Thyroid gland (tissue), 4 donors: ENCODE data around the gene COL4A1. TPM values are rescaled to one million over a fixed set of nuclear protein-coding genes. Genes with fewer than 3 reads are reported as not detected.

Experiments
- DNase-seq, 2 donors: peaks; one replicate each; pipeline ENCODE4 v3.0.0-alpha.2; 2019
- H3K27ac ChIP-seq, 3 donors: fragments of 200-600 bp; sonication (generic); 1 replicate in 2 of 3; 2 replicates in 1 of 3; pipeline ENCODE4 v1.5.1; 2016 to 2019; ENCODE audit warnings: mild to moderate bottlenecking in 1 of 3, moderate library complexity in 1 of 3
- H3K27me3 ChIP-seq: fragments of 200-600 bp; sonication (generic); one replicate; pipeline ENCODE4 v1.5.1; 2019
- H3K36me3 ChIP-seq, 2 donors: fragments of 200-600 bp; sonication (generic); one replicate each; pipeline ENCODE4 v1.5.1; 2016 to 2019
- H3K4me1 ChIP-seq, 2 donors: fragments of 200-600 bp; sonication (generic); one replicate each; pipeline ENCODE4 v1.5.1; 2017 to 2019
- H3K4me3 ChIP-seq, 3 donors: fragments of 200-600 bp; sonication (generic); replicated peaks in 1 of 3; 1 replicate in 2 of 3; 2 replicates in 1 of 3; pipeline ENCODE4 v1.5.1; 2016; ENCODE audit warnings: mild to moderate bottlenecking in 1 of 3
- H3K9me3 ChIP-seq: fragments of 200-600 bp; sonication (generic); one replicate; pipeline ENCODE4 v1.5.1; 2017
- POLR2A ChIP-seq, 2 donors: fragments of 450-650 bp; IDR thresholded peaks; one replicate each; pipeline ENCODE4 v1.6.1; 2017; ENCODE audit warnings: antibody characterized with exemption in 2 of 2, mild to moderate bottlenecking in 2 of 2, moderate library complexity in 1 of 2
- WGBS, 2 donors: methylation state at CpG; one replicate each; pipeline ENCODE4 v1.1.5; 2017; 5-methylcytosine and 5-hydroxymethylcytosine counted together
- intact Hi-C: fragments of 100-400 bp; cut with DNase I; formaldehyde crosslinking; loops from one replicate; pipeline ENCODE4 v1.15.1; 2023
- total RNA-seq, 4 donors: library from RNA; depleted of rRNA; stranded (reverse); fragments of >200 nt; gene quantifications; one replicate each; pipeline ENCODE4 v1.2.3, GENCODE V29; 2016
- TF ChIP-seq, protein P1 (sequence below), 6 experiments: fragments of 200-600 bp in 3 of 6; fragments of 450-650 bp in 3 of 6; sonication (generic) in 3 of 6; IDR thresholded peaks; one replicate each; pipeline ENCODE4 v1.5.1; 2016 to 2019; ENCODE audit warnings: antibody characterized with exemption in 6 of 6, mild to moderate bottlenecking in 2 of 6, inconsistent platforms in 1 of 6, moderate library complexity in 1 of 6

Gene COL4A1
- total RNA-seq, 4 donors from 2014 or later, result 71.3 to 161 (median 112) TPM

DNA sequence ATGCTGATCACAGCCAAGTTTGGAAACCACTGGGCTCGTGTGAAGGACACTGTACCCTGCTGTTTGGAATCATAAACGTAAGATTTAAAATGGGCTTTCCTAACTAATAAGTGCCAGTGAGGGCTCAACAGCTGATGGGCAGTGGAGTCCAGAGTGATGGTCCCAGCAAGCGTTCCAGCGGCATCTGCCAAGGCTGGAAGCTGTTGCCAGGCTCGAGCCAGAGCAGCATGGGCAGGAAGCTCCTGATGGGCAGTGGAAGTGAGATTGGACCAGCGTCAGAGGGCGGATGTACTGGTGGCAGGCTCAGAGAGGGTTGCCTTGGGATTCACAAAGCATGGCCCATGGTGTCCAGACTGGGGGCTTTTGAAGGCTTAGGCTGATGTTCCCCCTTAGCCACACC lies 30.3 kb upstream of the COL4A1 start:
- H3K27me3 ChIP-seq, result no peaks in the 10 kb centered on the region
- peak in 1 of 2 donors; percentile 2 for DNase-seq
- no peaks in the 10 kb centered on the region for H3K36me3 ChIP-seq
- H3K27ac ChIP-seq, result peak overlapping the region in 2 of 3 donors; percentile 90 to 92
- TF ChIP-seq, protein P1, sequence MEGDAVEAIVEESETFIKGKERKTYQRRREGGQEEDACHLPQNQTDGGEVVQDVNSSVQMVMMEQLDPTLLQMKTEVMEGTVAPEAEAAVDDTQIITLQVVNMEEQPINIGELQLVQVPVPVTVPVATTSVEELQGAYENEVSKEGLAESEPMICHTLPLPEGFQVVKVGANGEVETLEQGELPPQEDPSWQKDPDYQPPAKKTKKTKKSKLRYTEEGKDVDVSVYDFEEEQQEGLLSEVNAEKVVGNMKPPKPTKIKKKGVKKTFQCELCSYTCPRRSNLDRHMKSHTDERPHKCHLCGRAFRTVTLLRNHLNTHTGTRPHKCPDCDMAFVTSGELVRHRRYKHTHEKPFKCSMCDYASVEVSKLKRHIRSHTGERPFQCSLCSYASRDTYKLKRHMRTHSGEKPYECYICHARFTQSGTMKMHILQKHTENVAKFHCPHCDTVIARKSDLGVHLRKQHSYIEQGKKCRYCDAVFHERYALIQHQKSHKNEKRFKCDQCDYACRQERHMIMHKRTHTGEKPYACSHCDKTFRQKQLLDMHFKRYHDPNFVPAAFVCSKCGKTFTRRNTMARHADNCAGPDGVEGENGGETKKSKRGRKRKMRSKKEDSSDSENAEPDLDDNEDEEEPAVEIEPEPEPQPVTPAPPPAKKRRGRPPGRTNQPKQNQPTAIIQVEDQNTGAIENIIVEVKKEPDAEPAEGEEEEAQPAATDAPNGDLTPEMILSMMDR (IDR thresholded peaks at IDR 0.05), result no peak
- TF ChIP-seq POLR2A (IDR thresholded peaks at IDR 0.05), result no peak
- peaks cover 36 to 66% of the 10 kb centered on the region in 2 donors for H3K4me1 ChIP-seq
- no peak overlapping the region for H3K4me3 ChIP-seq
- H3K9me3 ChIP-seq, result no peaks in the 10 kb centered on the region
- WGBS, 2 donors, result 81 to 83% methylated on average over 7 of the region's 7 CpGs
- intact Hi-C loops, result no loop called here

DNA sequence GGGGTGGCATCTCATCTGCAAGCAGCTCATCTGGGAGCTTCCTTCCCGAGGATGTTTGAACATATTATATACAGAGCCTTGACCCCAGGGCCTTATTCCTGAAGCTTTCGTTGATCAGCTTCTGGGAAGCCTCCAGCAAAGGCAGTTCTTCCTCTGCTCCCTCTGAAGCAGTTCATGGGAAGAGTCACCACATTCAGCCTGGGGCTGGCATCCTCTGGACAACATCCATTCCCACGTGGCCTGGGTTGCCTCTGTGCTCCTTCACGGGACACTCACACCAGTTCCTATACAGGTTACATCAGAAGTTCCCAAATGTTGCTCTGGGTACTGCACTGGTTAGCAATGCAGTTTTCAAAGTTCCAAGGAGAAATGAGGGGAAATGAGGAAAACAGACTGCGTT lies 29.7 kb upstream of the COL4A1 start:
- Histone ChIP-seq H3K27me3 (no peaks in the 10 kb centered on the region), H3K36me3 (no peaks in the 10 kb centered on the region), H3K27ac (peak overlapping the region in 2 of 3 donors; percentile 90 to 92), H3K4me1 (peaks cover 39 to 66% of the 10 kb centered on the region in 2 donors), H3K4me3 (no peak overlapping the region), H3K9me3 (no peaks in the 10 kb centered on the region)
- TF ChIP-seq POLR2A (IDR thresholded peaks at IDR 0.05), result no peak
- TF ChIP-seq, protein P1 (IDR thresholded peaks at IDR 0.05), result no peak
- intact Hi-C loops, result no loop called here
- 82 to 90% methylated on average over 5 of the region's 5 CpGs for WGBS, 2 donors
- DNase-seq, result peak in 1 of 2 donors; percentile 0

DNA sequence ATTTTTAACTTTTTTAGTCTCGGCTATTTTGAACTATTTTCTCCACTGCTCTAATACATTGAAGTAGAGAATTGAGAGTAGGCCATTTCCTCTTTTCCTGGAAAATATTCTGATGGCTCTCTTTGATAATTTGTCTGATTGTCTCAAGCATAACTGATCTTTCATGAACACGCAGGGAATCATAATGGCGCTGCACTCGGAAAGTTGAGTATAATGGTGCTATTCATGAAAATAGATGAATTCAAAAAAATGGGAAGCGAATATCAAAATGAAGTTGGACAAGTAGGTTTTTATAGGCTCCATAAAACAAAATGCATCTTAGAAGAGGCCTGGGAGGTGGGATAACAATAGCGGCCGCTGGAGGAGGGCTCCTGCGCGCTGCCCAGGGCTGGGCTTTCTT lies 29.2 kb upstream of the COL4A1 start:
- no peak for TF ChIP-seq POLR2A (IDR thresholded peaks at IDR 0.05)
- peak overlapping the region in 1 of 3 donors; percentile 90 for H3K27ac ChIP-seq
- H3K9me3 ChIP-seq, result no peaks in the 10 kb centered on the region
- intact Hi-C loops, result no loop called here
- no peaks in the 10 kb centered on the region for H3K27me3 ChIP-seq
- peaks cover 39 to 66% of the 10 kb centered on the region in 2 donors for H3K4me1 ChIP-seq
- no peak overlapping the region for H3K4me3 ChIP-seq
- 89 to 94% methylated on average over 9 of the region's 9 CpGs for WGBS, 2 donors
- no peaks in the 10 kb centered on the region for H3K36me3 ChIP-seq
- no peak for DNase-seq

DNA sequence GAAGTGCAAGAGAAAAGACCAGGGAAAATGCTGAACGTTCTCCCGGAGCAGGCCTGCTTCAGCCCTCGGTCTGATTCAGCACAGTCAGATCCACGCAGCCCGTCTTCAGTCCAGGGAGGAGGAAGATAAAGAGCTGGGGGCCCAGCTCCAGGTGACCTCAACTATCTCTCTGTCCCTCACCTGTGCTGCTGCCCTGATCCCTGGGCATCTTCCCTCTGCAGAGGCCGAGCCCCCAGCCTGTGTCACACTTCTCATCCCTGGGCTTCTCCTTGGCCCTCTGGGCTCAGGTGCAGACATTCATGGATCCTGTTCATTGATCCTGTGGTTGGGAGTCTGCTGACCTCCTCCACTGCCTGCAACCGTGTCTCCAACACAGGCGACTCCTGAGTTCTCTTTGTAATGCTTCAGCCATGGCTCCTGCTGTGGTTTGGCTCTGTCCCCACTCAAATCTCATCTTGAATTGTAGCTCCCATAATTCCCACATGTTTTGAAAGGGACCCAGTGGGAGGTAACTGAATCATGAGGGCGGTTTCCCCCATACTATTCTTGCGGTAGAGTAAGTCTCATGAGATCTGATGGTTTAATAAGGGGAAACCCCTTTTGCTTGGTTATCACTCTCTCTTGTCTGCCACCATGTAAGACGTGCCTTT lies 28.0 kb upstream of the COL4A1 start:
- peak in 1 of 2 donors; percentile 0 for DNase-seq
- WGBS, 2 donors, result 84 to 92% methylated on average over 11 of the region's 11 CpGs
- peaks cover 42 to 66% of the 10 kb centered on the region in 2 donors for H3K4me1 ChIP-seq

DNA sequence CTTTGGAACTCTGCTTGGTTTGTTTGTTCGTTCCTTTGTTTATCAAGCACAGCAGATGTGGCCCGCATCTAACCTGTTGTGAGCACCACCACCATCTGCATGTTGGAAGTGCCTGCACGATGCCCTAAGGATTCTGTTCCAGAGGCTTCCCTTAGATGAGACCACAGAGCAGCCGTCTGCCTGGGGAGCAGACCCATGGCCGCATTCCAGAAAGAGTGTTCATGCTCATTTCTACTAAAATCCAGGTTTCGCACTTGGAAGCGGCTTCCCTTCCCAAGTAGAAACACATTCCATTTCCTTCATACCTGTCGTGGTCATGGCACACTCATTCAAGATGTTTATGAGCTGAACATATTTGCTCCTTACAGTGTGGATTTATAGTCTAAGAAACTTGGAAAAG lies 27.3 kb upstream of the COL4A1 start:
- DNase-seq, result no peak
- H3K36me3 ChIP-seq, result no peaks in the 10 kb centered on the region
- TF ChIP-seq POLR2A (IDR thresholded peaks at IDR 0.05), result no peak
- TF ChIP-seq, protein P1 (IDR thresholded peaks at IDR 0.05), result no peak
- 94 to 96% methylated on average over 8 of the region's 8 CpGs for WGBS, 2 donors
- intact Hi-C loops, result no loop called here
- no peaks in the 10 kb centered on the region for H3K9me3 ChIP-seq
- no peak overlapping the region for H3K4me3 ChIP-seq
- no peak overlapping the region for H3K27ac ChIP-seq
- H3K27me3 ChIP-seq, result no peaks in the 10 kb centered on the region
- peaks cover 45 to 65% of the 10 kb centered on the region in 2 donors for H3K4me1 ChIP-seq

More for the DNA sequence above, 28.0 kb upstream of the COL4A1 start:
- no peaks in the 10 kb centered on the region for H3K27me3 ChIP-seq
- no peaks in the 10 kb centered on the region for H3K36me3 ChIP-seq
- no peak overlapping the region for H3K4me3 ChIP-seq
- TF ChIP-seq POLR2A (IDR thresholded peaks at IDR 0.05), result no peak
- TF ChIP-seq, protein P1 (IDR thresholded peaks at IDR 0.05), result no peak
- H3K9me3 ChIP-seq, result no peaks in the 10 kb centered on the region
- intact Hi-C loops, result no loop called here
- H3K27ac ChIP-seq, result no peak overlapping the region
